ENCODE data around the gene GNPDA1.
A peak's percentile ranks its signal among the peaks of the same experiment; 100 is the strongest.
"Not testable (repeated sequence)": the region's sequence is repeated elsewhere in the genome, so short reads cannot be mapped to it uniquely, and the experiment has no call there.

Gene GNPDA1

GRCh38 chr5:142012792-142013388, at the start of gene GNPDA1:
Gene GNPDA1 (minus strand): TSS chr5:142013027. CDS start chr5:142012035, 992 bp downstream.
- peak; percentile 40 to 56 (median 46) for DNase-seq (ENCODE audit: low read depth in 3 of 3)

- no peak for DNase-seq (ENCODE audit: low read depth in 3 of 3)
Observed at GRCh38 chr5:142059304-142059940, 46.6 kb upstream of the GNPDA1 start.

- no peak for DNase-seq (ENCODE audit: low read depth in 3 of 3)
Observed at GRCh38 chr5:142057697-142058056, 44.9 kb upstream of the GNPDA1 start.

GRCh38 chr5:142056816-142057696, 44.2 kb upstream of the GNPDA1 start:
- no peak for DNase-seq (ENCODE audit: low read depth in 3 of 3)

- DNase-seq (ENCODE audit: low read depth in 3 of 3) = no peak
Observed at GRCh38 chr5:142055301-142055700, 42.5 kb upstream of the GNPDA1 start.

- DNase-seq (ENCODE audit: low read depth in 3 of 3) = no peak
Observed at GRCh38 chr5:142053426-142054151, 40.8 kb upstream of the GNPDA1 start.

- DNase-seq (ENCODE audit: low read depth in 3 of 3) = not testable (repeated sequence)
Observed at GRCh38 chr5:142052026-142052425, 39.2 kb upstream of the GNPDA1 start.

- no peak for DNase-seq (ENCODE audit: low read depth in 3 of 3)
Observed at GRCh38 chr5:142048272-142048671, 35.4 kb upstream of the GNPDA1 start.

GRCh38 chr5:142046191-142046590, 33.4 kb upstream of the GNPDA1 start:
- DNase-seq (ENCODE audit: low read depth in 3 of 3) = no peak

- not testable (repeated sequence) for DNase-seq (ENCODE audit: low read depth in 3 of 3)
Observed at GRCh38 chr5:142040881-142041280, 28.1 kb upstream of the GNPDA1 start.

- no peak for DNase-seq (ENCODE audit: low read depth in 3 of 3)
Observed at GRCh38 chr5:142040285-142040684, 27.5 kb upstream of the GNPDA1 start.

GRCh38 chr5:142038735-142039134, 25.9 kb upstream of the GNPDA1 start:
- no peak for DNase-seq (ENCODE audit: low read depth in 3 of 3)

GRCh38 chr5:142037599-142037998, 24.8 kb upstream of the GNPDA1 start:
- not testable (repeated sequence) for DNase-seq (ENCODE audit: low read depth in 3 of 3)

- DNase-seq (ENCODE audit: low read depth in 3 of 3) = no peak
Observed at GRCh38 chr5:142036918-142037317, 24.1 kb upstream of the GNPDA1 start.

GRCh38 chr5:142034994-142035393, 22.2 kb upstream of the GNPDA1 start:
- DNase-seq (ENCODE audit: low read depth in 3 of 3) = no peak

- DNase-seq (ENCODE audit: low read depth in 3 of 3) = not testable (repeated sequence)
Observed at GRCh38 chr5:142033632-142034567, 21.1 kb upstream of the GNPDA1 start.

- no peak for DNase-seq (ENCODE audit: low read depth in 3 of 3)
Observed at GRCh38 chr5:142032747-142033631, 20.2 kb upstream of the GNPDA1 start.

- DNase-seq (ENCODE audit: low read depth in 3 of 3) = no peak
Observed at GRCh38 chr5:142032150-142032549, 19.3 kb upstream of the GNPDA1 start.

GRCh38 chr5:142025637-142026036, 12.8 kb upstream of the GNPDA1 start:
- DNase-seq (ENCODE audit: low read depth in 3 of 3) = no peak

GRCh38 chr5:142024771-142025304, 12.0 kb upstream of the GNPDA1 start:
- DNase-seq (ENCODE audit: low read depth in 3 of 3) = peak; percentile 67 to 74 (median 67)

Data from stimulated activated CD4-positive, alpha-beta T cell treated with anti-CD3 and anti-CD28 coated beads, TNF-alpha, amount 100 ng/mL, for 4 hours (primary cell).